ENCODE results near the gene SORBS2. TPM values are rescaled to one million over a fixed set of nuclear protein-coding genes. Genes with fewer than 3 reads are reported as not detected.
A peak's percentile ranks its signal among the peaks of the same experiment; 100 is the strongest.

The SORBS2 gene
- total RNA-seq (2021; ENCODE audit: unreplicated experiment) (0.34 TPM), Bru-seq, nascent RNA (percentile 6 among the genes with signal in this experiment), BruChase-seq, experiment 1, labeled RNA remaining after a 6-hour chase (percentile 4 among the genes with signal in this experiment), BruChase-seq, experiment 2, labeled RNA remaining after a 2-hour chase (percentile 7 among the genes with signal in this experiment)
- polyA plus RNA-seq (2012): 0.12 and 0.14 TPM in 2 replicates
- long read RNA-seq: 0 reads

DNA sequence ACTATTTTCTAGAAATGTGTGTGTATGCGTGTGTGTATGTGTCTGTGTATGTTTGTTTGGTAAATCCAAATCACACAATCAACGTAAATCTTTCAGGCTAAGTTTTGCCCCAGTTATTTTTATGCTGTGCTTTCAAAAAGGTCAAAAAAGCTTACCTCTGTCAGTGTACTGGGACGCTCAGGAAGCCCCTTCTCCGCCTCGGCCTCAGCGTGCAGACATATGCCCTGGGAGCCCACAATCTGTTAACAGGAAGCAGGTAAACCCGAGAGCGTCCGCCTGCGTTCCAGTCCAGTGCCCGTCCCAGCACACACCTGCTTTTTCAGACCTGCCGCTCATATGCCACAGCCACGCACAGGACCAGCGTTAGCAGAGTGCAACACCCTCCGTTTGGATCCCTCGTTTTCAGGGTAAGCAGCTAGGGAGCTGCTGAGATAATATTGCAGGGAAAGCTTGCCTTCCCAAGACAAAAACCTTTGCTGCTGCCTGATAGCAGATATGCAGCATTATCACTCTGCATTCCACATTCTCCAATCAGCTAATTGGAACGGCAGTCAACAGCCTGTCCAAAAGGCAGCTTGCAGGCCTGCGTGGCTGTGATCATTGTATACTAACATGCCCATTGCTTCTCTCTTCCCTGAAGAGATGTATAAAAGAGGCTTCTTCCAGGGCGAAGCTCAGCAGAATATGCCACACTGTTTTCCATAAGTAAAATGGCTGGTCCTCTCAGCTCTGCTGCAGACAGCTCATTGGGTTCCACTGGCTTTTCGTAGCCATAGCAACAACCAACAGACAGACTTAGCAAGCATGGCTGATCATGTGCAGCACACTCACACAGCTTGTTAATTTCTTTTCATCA, at the start of gene SORBS2:
Gene SORBS2 (minus strand): TSS at position 686 of the 856 bp plus-strand sequence. CDS start 121,623 bp downstream, outside the sequence.
- ChIA-PET RAD21 (ENCODE audit: low non-redundant PET in 1 of 2, low total read pairs in 2 of 2, uncharacterized antibody in 2 of 2, unreplicated experiment in 2 of 2) (no interaction called here), CTCF (no interaction called here), POLR2A (no interaction called here)
- no peaks in the 10 kb centered on the region for H3K9me3 ChIP-seq (ENCODE audit: control insufficient read depth in 1 of 2, insufficient read depth in 1 of 2, low read depth in 1 of 2, low read length in 2 of 2)
- H3K36me3 ChIP-seq (ENCODE audit: control insufficient read depth in 1 of 2, insufficient read depth in 2 of 2, low read length in 2 of 2): no peaks in the 10 kb centered on the region
- no peaks in the 10 kb centered on the region for H4K20me1 ChIP-seq (ENCODE audit: insufficient read depth)
- intact Hi-C loops (cut with micrococcal nuclease): no loop called here
- DNase-seq (ENCODE audit: low read depth, low spot score) (no peak), ATAC-seq (0 out of 2 replicates have a peak, but pooled peaks have one; percentile 32)
- no peak for TF ChIP-seq TCF7L2 (IDR thresholded peaks at IDR 0.05; ENCODE audit: borderline replicate concordance, extremely low read depth, insufficient read depth, insufficient read length)
- no peak for TF ChIP-seq REST (IDR thresholded peaks at IDR 0.05; ENCODE audit: low read depth)
- no peak for TF ChIP-seq ZNF274 (IDR thresholded peaks at IDR 0.05; ENCODE audit: low read depth, low read length)
- no peak for TF ChIP-seq EZH2phosphoT487 (IDR thresholded peaks at IDR 0.05; ENCODE audit: borderline replicate concordance)
- TF ChIP-seq, protein P1, sequence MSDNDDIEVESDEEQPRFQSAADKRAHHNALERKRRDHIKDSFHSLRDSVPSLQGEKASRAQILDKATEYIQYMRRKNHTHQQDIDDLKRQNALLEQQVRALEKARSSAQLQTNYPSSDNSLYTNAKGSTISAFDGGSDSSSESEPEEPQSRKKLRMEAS (IDR thresholded peaks at IDR 0.05): no peak
- TF ChIP-seq EZH2 (IDR thresholded peaks at IDR 0.05): no peak
- TF ChIP-seq, protein P2, sequence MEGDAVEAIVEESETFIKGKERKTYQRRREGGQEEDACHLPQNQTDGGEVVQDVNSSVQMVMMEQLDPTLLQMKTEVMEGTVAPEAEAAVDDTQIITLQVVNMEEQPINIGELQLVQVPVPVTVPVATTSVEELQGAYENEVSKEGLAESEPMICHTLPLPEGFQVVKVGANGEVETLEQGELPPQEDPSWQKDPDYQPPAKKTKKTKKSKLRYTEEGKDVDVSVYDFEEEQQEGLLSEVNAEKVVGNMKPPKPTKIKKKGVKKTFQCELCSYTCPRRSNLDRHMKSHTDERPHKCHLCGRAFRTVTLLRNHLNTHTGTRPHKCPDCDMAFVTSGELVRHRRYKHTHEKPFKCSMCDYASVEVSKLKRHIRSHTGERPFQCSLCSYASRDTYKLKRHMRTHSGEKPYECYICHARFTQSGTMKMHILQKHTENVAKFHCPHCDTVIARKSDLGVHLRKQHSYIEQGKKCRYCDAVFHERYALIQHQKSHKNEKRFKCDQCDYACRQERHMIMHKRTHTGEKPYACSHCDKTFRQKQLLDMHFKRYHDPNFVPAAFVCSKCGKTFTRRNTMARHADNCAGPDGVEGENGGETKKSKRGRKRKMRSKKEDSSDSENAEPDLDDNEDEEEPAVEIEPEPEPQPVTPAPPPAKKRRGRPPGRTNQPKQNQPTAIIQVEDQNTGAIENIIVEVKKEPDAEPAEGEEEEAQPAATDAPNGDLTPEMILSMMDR (IDR thresholded peaks at IDR 0.05 in 2 of 3, conservative IDR thresholded peaks at IDR 0.05 in 1 of 3; ENCODE audit: borderline replicate concordance in 1 of 3, insufficient read depth in 1 of 3, low read depth in 2 of 3, low read length in 2 of 3): no peak
- TF ChIP-seq FOSL1 (IDR thresholded peaks at IDR 0.05; ENCODE audit: low read depth): no peak
- TF ChIP-seq POLR2A (IDR thresholded peaks at IDR 0.05; ENCODE audit: borderline replicate concordance, extremely low read depth, insufficient read depth, insufficient read length): no peak
- no peak for TF ChIP-seq CBX3 (IDR thresholded peaks at IDR 0.05; ENCODE audit: low read depth)
- TF ChIP-seq SIN3A (IDR thresholded peaks at IDR 0.05; ENCODE audit: low read depth): no peak
- TF ChIP-seq YY1 (IDR thresholded peaks at IDR 0.05; ENCODE audit: extremely low read depth, insufficient replicate concordance, low read depth, low read length): no peak
- no peak for TF ChIP-seq SP1 (IDR thresholded peaks at IDR 0.05; ENCODE audit: low read depth)
- TF ChIP-seq RAD21 (IDR thresholded peaks at IDR 0.05; ENCODE audit: low read depth): no peak
- no peak for TF ChIP-seq ELF1 (IDR thresholded peaks at IDR 0.05; ENCODE audit: borderline replicate concordance, low read depth)
- TF ChIP-seq EGR1 (IDR thresholded peaks at IDR 0.05; ENCODE audit: low read depth): no peak
- no peak for TF ChIP-seq ZBTB33 (IDR thresholded peaks at IDR 0.05; ENCODE audit: extremely low read depth, insufficient replicate concordance, low read length)
- no peak for TF ChIP-seq SRF (IDR thresholded peaks at IDR 0.05; ENCODE audit: low read depth)
- no peak within 1 kb of the TSS for H3K27ac ChIP-seq (ENCODE audit: low read depth, low read length)
- no peaks in the 10 kb centered on the region for H3K4me1 ChIP-seq (ENCODE audit: control insufficient read depth in 1 of 2, insufficient read depth in 2 of 2, low read length in 2 of 2)
- no peaks in the 10 kb centered on the region for H3K27me3 ChIP-seq (ENCODE audit: insufficient read depth, low read length)
- H3K4me2 ChIP-seq (ENCODE audit: low read length): no peak within 1 kb of the TSS
- H3K9ac ChIP-seq (ENCODE audit: low read length): no peak within 1 kb of the TSS
- no TSS peak for BruUV-seq (replicated peaks)
- H3K4me3 ChIP-seq (replicated peaks in 1 of 2; ENCODE audit: low read depth in 1 of 2, low read length in 2 of 2): no peak within 1 kb of the TSS
- no peak within 1 kb of the TSS for H2AFZ ChIP-seq (ENCODE audit: low read depth, low read length, poor library complexity, severe bottlenecking)
- no peaks in the 10 kb centered on the region for H3K9me2 ChIP-seq (ENCODE audit: insufficient read depth)
- no peaks in the 10 kb centered on the region for H3K79me2 ChIP-seq (ENCODE audit: insufficient read depth, low read length)
